Measurements from ENCODE around the gene SWI5. TPM values are rescaled to one million over a fixed set of nuclear protein-coding genes. Genes with fewer than 3 reads are reported as not detected.

The SWI5 gene
- total RNA-seq, 4 donors from 2014 or later = 16.2 to 26.6 (median 21.0) TPM

DNA sequence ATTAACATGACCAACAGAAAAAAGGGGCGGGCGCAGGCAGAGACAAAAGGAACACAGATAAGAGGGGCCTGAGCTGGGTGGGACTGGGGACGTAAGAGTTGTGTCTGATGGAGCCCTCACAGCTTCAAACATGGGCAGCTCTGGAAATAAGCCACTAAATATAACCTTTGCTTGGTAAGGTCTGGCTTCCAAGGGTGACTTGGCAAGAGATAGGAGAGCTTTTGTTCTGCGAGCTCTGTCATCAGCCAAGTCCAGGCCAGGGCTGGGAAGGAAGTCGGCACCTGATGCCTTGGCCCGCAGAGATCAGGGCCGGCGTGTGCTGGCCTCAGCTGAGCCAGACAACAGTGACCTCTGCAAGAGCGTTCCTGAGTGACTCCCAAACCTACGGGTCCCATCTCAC, 34.4 kb downstream of the SWI5 start:
- no peak for DNase-seq (ENCODE audit: extremely low spot score)
- intact Hi-C loops (cut with DNase I) = no loop called here
- H3K4me3 ChIP-seq = no peak overlapping the region
- no peaks in the 10 kb centered on the region for H3K9me3 ChIP-seq
- H3K36me3 ChIP-seq = peaks cover 33 to 79% (median 64%) of the 10 kb centered on the region in 4 donors
- H3K27ac ChIP-seq (replicated peaks in 1 of 4) = no peak overlapping the region
- TF ChIP-seq POLR2AphosphoS5 (IDR thresholded peaks at IDR 0.05) (no peak), POLR2A (IDR thresholded peaks at IDR 0.05; ENCODE audit: low read depth) (no peak), EP300 (IDR thresholded peaks at IDR 0.05) (no peak), CTCF (IDR thresholded peaks at IDR 0.05) (no peak)
- WGBS = 92% methylated on average over 6 of the region's 10 CpGs
- H3K4me1 ChIP-seq = no peaks in the 10 kb centered on the region
- no peaks in the 10 kb centered on the region for H3K27me3 ChIP-seq

DNA sequence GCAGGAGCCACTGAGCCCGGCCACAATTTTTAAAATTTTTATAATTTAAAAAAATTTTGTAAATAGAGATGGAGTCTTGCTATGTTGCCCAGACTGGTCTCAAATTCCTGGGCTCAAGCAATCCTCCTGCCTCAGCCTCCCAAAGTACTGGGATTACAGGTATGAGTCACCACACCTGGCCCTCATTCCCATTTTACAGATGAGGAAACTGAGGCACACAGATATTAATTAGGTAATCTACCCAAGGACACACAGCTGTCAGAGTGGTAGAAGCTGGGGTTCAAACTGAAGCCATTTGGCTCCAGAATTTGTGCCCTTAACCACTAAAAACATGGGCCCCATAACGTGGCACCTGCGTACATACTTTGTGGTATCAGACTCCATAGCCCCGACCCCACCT, 38.6 kb downstream of the SWI5 start:
- H3K4me3 ChIP-seq = no peak overlapping the region
- 94% methylated on average over 1 of the region's 4 CpGs for WGBS
- H3K36me3 ChIP-seq = peaks cover 41 to 98% (median 79%) of the 10 kb centered on the region in 4 donors

DNA sequence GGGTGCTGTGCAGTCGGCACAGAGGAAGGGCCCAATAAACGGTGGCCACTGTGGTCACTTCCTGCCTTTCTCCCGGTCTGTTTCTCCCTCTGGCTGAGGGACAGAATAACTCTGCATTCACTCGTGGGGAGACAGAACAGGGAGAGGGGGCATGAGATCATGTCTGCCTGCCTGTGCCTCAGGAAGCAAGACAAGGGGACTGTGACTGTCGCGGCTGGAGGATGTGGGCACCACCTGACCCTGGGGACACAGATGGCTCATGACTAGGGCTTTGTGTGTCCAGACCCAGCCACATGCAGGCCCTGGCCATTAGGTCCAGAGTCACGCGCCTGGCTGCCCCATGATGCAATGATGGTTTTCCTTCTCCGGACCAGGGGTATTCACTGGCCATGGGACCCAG, 40.3 kb downstream of the SWI5 start:
- TF ChIP-seq POLR2AphosphoS5 (IDR thresholded peaks at IDR 0.05) = no peak
- TF ChIP-seq CTCF (IDR thresholded peaks at IDR 0.05) = no peak
- TF ChIP-seq POLR2A (IDR thresholded peaks at IDR 0.05; ENCODE audit: low read depth) = no peak
- no peak for TF ChIP-seq EP300 (IDR thresholded peaks at IDR 0.05)

More for the DNA sequence above, 38.6 kb downstream of the SWI5 start:
- intact Hi-C loops (cut with DNase I) = no loop called here
- Histone ChIP-seq H3K27ac (replicated peaks in 1 of 4) (no peak overlapping the region), H3K27me3 (no peaks in the 10 kb centered on the region), H3K4me1 (no peaks in the 10 kb centered on the region), H3K9me3 (no peaks in the 10 kb centered on the region)
- DNase-seq (ENCODE audit: extremely low spot score) = no peak
- no peak for TF ChIP-seq CTCF (IDR thresholded peaks at IDR 0.05)
- no peak for TF ChIP-seq EP300 (IDR thresholded peaks at IDR 0.05)
- TF ChIP-seq POLR2AphosphoS5 (IDR thresholded peaks at IDR 0.05) = no peak
- TF ChIP-seq POLR2A (IDR thresholded peaks at IDR 0.05; ENCODE audit: low read depth) = no peak

DNA sequence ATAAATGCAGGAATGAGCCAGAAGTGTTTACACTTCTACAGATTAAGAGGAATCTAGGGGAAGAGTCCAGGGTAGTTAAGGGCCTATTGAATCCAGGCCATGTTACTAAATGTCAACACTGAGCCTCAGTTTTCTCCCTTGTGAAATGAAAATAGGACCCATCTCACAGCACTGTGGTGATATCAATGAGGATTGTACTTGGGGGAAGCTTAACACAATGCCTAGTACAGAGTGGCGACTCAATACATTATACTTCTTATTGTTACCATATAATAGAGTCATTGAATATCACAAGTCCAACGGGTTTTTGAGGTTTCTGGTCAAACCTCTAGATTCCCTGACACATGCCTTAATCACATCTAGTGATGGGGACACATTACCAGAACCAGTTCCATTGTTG, 41.6 kb downstream of the SWI5 start:
- Histone ChIP-seq H3K4me3 (no peak overlapping the region), H3K36me3 (peaks cover 26 to 80% (median 65%) of the 10 kb centered on the region in 4 donors), H3K4me1 (peaks cover 7 to 16% (median 9%) of the 10 kb centered on the region in 4 donors), H3K27me3 (no peaks in the 10 kb centered on the region), H3K27ac (replicated peaks in 1 of 4) (no peak overlapping the region), H3K9me3 (no peaks in the 10 kb centered on the region)
- no peak for DNase-seq (ENCODE audit: extremely low spot score)
- intact Hi-C loops (cut with DNase I) = no loop called here
- TF ChIP-seq EP300 (IDR thresholded peaks at IDR 0.05) (no peak), POLR2AphosphoS5 (IDR thresholded peaks at IDR 0.05) (no peak), CTCF (IDR thresholded peaks at IDR 0.05) (no peak), POLR2A (IDR thresholded peaks at IDR 0.05; ENCODE audit: low read depth) (no peak)
- WGBS = 86% methylated on average over 2 of the region's 2 CpGs

More for the DNA sequence above, 40.3 kb downstream of the SWI5 start:
- WGBS = 79% methylated on average over 7 of the region's 9 CpGs
- H3K4me3 ChIP-seq = no peak overlapping the region
- H3K9me3 ChIP-seq = no peaks in the 10 kb centered on the region
- peaks cover 26 to 90% (median 72%) of the 10 kb centered on the region in 4 donors for H3K36me3 ChIP-seq
- DNase-seq (ENCODE audit: extremely low spot score) = no peak
- intact Hi-C loops (cut with DNase I) = no loop called here
- H3K27ac ChIP-seq (replicated peaks in 1 of 4) = no peak overlapping the region
- H3K27me3 ChIP-seq = no peaks in the 10 kb centered on the region
- peaks cover 3 to 10% (median 4%) of the 10 kb centered on the region in 4 donors for H3K4me1 ChIP-seq

- Histone ChIP-seq H3K4me1 (peaks cover 24 to 41% (median 26%) of the 10 kb centered on the region in 4 donors), H3K4me3 (peak overlapping the region; percentile 80 to 99 (median 86)), H3K27ac (replicated peaks in 1 of 4) (peak overlapping the region in 1 of 4 donors; percentile 84), H3K9me3 (no peaks in the 10 kb centered on the region), H3K36me3 (peaks cover 15 to 62% (median 44%) of the 10 kb centered on the region in 4 donors), H3K27me3 (no peaks in the 10 kb centered on the region)
- no peak for DNase-seq (ENCODE audit: extremely low spot score)
- intact Hi-C loops (cut with DNase I) = no loop called here
- TF ChIP-seq CTCF (IDR thresholded peaks at IDR 0.05) (no peak), EP300 (IDR thresholded peaks at IDR 0.05) (no peak)
- WGBS = 91% methylated on average over 7 of the region's 7 CpGs
These were observed 45.3 kb downstream of the SWI5 start for GRCh38 chr9:128321343-128321742.
